Effector CD8-positive, alpha-beta T cell (primary cell): Measurements from ENCODE around the gene EIF3D.
"Not testable (repeated sequence)": the region's sequence is repeated elsewhere in the genome, so short reads cannot be mapped to it uniquely, and the experiment has no call there.

Experiments used
- DNase-seq: peaks from one replicate; lab custom pipeline; 2025; lab: John Stamatoyannopoulos, UW

EIF3D gene

GRCh38 chr22:36550701-36551495, 21.9 kb upstream of the EIF3D start:
- DNase-seq = no peak

GRCh38 chr22:36549033-36549432, 20.1 kb upstream of the EIF3D start:
- DNase-seq = no peak

GRCh38 chr22:36548606-36549005, 19.6 kb upstream of the EIF3D start:
- DNase-seq = no peak

GRCh38 chr22:36546932-36547331, 18.0 kb upstream of the EIF3D start:
- no peak for DNase-seq

- DNase-seq = no peak
Observed at GRCh38 chr22:36546092-36546804, 17.3 kb upstream of the EIF3D start.

- no peak for DNase-seq
Observed at GRCh38 chr22:36544107-36544620, 15.2 kb upstream of the EIF3D start.

- no peak for DNase-seq
Observed at GRCh38 chr22:36541831-36542411, 13.0 kb upstream of the EIF3D start.

GRCh38 chr22:36540867-36541642, 12.1 kb upstream of the EIF3D start:
- no peak for DNase-seq

- no peak for DNase-seq
Observed at GRCh38 chr22:36538529-36538928, 9.6 kb upstream of the EIF3D start.

GRCh38 chr22:36536717-36537116, 7.8 kb upstream of the EIF3D start:
- no peak for DNase-seq

GRCh38 chr22:36533320-36533719, 4.4 kb upstream of the EIF3D start:
- not testable (repeated sequence) for DNase-seq

- no peak for DNase-seq
Observed at GRCh38 chr22:36532466-36532865, 3.5 kb upstream of the EIF3D start.

GRCh38 chr22:36528341-36528740, 625 bp downstream of the EIF3D start:
- DNase-seq = no peak

- DNase-seq = no peak
Observed at GRCh38 chr22:36522662-36523061, 6.3 kb downstream of the EIF3D start.

- DNase-seq = no peak
Observed at GRCh38 chr22:36520423-36520822, 8.5 kb downstream of the EIF3D start.

GRCh38 chr22:36519906-36520305, 9.1 kb downstream of the EIF3D start:
- DNase-seq = not testable (repeated sequence)

- no peak for DNase-seq
Observed at GRCh38 chr22:36514766-36515165, 14.2 kb downstream of the EIF3D start.

- no peak for DNase-seq
Observed at GRCh38 chr22:36512991-36513390, 16.0 kb downstream of the EIF3D start.

- DNase-seq = no peak
Observed at GRCh38 chr22:36512333-36512732, 16.6 kb downstream of the EIF3D start.

- DNase-seq = no peak
Observed at GRCh38 chr22:36510966-36511881, 17.7 kb downstream of the EIF3D start.

- DNase-seq = no peak
Observed at GRCh38 chr22:36510384-36510783, 18.6 kb downstream of the EIF3D start.
